ENCODE data around the gene DRD3.

DRD3 gene

DNA sequence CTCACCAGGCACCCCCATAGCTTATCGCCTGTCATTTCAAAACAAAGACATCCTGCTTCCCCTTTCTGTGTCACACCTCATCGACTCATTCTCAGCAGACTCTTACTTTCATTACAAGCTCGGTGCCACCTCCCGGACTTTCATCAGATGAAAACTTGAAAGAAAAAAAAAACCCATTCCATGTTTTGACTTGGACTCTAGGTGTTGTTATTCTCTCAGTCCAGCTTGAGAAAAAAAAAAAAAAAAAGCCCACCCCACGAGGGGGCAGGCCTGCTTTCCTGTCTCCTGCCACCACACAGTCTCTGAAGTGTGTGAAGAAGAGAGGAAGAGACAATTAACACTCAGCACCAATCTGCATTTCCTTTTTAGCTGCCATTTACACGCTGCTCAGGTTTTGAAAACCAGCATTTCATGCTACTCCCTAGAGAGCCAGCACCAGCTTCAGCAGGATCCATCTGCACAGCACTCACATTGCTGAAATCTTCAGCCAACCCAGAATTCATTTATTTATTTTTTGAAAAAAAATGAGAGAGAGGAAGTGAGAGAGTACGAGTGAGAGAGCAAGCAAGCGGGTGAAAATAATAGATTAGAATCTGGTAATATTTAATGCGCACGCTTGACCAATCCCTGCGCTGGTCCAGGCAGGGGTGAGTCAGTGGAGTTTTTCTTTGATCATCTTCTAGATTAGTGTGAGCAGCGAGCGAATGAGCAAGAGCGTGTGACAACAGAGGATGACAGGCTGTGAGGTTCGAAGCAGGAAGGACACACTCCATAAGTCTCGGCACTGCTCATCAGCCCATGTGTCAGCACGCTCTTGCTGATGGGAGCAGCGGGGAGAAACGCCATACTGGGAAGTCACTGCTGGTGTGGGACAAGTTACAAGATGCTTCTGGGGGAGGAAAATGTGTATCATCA, 35.0 kb upstream of the DRD3 start:
- TF ChIP-seq, protein P1, sequence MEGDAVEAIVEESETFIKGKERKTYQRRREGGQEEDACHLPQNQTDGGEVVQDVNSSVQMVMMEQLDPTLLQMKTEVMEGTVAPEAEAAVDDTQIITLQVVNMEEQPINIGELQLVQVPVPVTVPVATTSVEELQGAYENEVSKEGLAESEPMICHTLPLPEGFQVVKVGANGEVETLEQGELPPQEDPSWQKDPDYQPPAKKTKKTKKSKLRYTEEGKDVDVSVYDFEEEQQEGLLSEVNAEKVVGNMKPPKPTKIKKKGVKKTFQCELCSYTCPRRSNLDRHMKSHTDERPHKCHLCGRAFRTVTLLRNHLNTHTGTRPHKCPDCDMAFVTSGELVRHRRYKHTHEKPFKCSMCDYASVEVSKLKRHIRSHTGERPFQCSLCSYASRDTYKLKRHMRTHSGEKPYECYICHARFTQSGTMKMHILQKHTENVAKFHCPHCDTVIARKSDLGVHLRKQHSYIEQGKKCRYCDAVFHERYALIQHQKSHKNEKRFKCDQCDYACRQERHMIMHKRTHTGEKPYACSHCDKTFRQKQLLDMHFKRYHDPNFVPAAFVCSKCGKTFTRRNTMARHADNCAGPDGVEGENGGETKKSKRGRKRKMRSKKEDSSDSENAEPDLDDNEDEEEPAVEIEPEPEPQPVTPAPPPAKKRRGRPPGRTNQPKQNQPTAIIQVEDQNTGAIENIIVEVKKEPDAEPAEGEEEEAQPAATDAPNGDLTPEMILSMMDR (IDR thresholded peaks at IDR 0.05; ENCODE audit: insufficient read depth, low read depth, low read length, missing control alignments), result no peak
- no peak overlapping the region for H3K4me3 ChIP-seq (ENCODE audit: low read length)

DNA sequence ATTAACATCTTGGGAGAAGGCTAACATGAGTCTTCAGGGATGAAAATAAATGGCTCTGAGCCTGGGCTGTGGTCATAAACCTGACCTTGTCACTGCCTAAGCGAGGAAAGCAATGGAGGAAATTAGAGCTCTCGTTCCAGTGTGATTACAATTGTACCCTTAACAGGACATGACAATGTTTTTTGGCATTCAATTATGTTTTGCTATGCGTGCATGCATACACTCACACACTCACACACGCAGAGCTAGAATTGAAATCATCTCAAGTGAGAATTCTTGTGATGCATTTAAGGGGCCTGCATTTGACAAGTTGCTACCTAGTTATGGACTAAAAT, 34.4 kb upstream of the DRD3 start:
- no peak overlapping the region for H3K4me3 ChIP-seq (ENCODE audit: low read length)
- TF ChIP-seq, protein P1 (IDR thresholded peaks at IDR 0.05; ENCODE audit: insufficient read depth, low read depth, low read length, missing control alignments), result no peak
- no peak for DNase-seq (ENCODE audit: low read depth)

More for the DNA sequence above, 35.0 kb upstream of the DRD3 start:
- peak; percentile 29 for DNase-seq (ENCODE audit: low read depth)

DNA sequence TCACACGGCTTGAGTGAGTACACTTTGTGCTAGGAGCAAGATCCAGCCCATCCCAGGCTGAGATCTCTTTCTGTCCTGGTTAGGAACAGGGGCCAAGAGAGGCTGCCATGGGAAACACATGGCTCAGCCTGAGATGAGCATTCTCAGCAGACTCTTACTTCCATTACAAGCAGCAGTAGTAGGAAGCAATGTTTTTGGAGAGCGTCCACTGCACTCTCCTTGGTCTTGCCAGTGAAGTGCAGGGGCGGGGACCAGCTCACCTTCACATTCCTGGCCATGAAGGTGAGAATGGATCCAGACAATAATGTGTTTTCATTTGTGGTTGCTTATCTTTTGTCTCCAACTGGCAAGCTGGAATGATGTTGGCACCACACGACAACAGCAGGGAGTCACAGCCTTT, 33.8 kb upstream of the DRD3 start:
- TF ChIP-seq, protein P1 (IDR thresholded peaks at IDR 0.05; ENCODE audit: insufficient read depth, low read depth, low read length, missing control alignments), result no peak
- no peak overlapping the region for H3K4me3 ChIP-seq (ENCODE audit: low read length)
- DNase-seq (ENCODE audit: low read depth), result no peak

DNA sequence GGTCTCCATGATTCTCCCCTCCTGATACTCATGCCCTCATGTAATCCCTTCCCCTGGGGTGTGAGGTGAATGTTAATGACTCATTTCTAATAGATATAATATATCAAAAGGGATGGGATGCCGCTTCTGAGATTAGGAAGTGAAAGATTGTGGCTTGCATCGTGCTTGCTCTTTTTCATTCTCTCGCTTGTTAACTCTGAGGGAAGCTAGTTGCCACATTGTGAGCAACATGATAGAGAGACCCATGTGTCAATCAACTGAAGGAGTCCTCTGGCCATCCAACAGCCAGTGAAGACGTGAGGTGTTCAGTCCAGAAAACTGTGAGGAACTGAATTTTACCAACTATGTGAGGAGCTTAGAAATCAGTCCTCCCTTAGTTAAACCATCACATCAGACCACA, 28.9 kb upstream of the DRD3 start:
- H3K4me3 ChIP-seq (ENCODE audit: low read length), result no peak overlapping the region
- TF ChIP-seq, protein P1 (IDR thresholded peaks at IDR 0.05; ENCODE audit: insufficient read depth, low read depth, low read length, missing control alignments), result no peak
- DNase-seq (ENCODE audit: low read depth), result no peak

DNA sequence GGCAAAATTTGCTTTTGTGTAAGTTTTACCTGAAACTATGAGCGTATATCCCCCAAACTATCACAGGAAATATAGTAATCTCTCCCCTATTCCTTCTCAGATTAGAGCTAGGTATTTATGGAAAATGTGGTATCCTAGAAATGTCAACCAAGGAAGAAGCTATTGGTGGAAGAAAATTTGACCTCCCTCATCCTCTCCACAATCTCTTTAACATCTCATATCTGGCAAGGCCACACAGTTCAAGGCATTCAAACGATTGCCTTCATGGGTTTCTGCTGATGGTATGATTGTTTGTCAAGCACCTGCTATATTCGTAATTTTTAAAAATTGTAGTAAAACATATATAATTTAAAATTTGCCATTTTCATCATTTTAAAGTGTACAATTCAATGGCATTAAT, 27.5 kb upstream of the DRD3 start:
- no peak for DNase-seq (ENCODE audit: low read depth)
- H3K4me3 ChIP-seq (ENCODE audit: low read length), result no peak overlapping the region
- TF ChIP-seq, protein P1 (IDR thresholded peaks at IDR 0.05; ENCODE audit: insufficient read depth, low read depth, low read length, missing control alignments), result no peak

DNA sequence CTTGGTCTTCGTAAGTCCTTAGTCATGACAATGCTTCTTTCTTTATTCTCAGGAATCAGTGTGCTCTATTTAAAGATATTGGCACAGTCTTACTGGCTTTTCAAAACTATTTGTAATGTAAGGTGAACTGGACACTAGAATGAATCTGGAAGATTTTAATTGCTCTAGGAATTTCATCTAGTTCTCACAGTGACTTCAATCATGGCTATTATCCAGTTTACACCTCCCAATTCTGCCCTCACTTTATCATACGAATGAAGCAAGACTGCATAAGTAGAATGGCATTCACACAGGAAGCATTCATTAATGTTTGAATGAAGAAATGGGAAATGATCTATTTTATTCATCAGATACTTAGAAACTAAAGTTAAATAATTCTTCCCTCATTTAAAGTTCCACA, 26.7 kb upstream of the DRD3 start:
- no peak overlapping the region for H3K4me3 ChIP-seq (ENCODE audit: low read length)
- DNase-seq (ENCODE audit: low read depth), result no peak
- TF ChIP-seq, protein P1 (IDR thresholded peaks at IDR 0.05; ENCODE audit: insufficient read depth, low read depth, low read length, missing control alignments), result no peak

DNA sequence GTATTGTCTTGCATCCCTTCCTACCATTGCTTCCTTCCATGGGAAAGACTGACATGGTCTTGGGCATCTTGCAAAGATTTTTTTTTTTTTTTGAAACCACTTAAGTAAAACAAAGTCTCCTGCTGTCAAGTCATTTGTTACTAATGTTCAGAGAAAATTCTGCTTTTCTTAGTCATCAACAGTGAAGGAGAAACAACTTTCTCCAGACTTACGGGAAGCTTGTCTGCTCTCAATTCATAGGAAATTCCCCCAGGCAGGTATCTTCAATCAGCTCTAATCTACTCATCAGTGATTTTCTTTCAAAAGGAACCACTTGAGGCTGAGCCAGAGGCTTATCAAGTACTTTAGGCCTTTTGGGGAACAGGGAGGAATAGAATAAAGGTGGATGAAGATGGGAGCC, 15.9 kb upstream of the DRD3 start:
- TF ChIP-seq, protein P1 (IDR thresholded peaks at IDR 0.05; ENCODE audit: insufficient read depth, low read depth, low read length, missing control alignments), result no peak
- no peak overlapping the region for H3K4me3 ChIP-seq (ENCODE audit: low read length)
- no peak for DNase-seq (ENCODE audit: low read depth)
